Gastrocnemius medialis (tissue), 4 donors: Measurements from ENCODE around the gene IKBKG.

Source experiments
- POLR2A ChIP-seq, 2 donors: fragments of 450-650 bp; IDR thresholded peaks; one replicate each; pipeline ENCODE4 v1.6.1; 2017; ENCODE audit warnings: antibody characterized with exemption in 2 of 2, mild to moderate bottlenecking in 2 of 2, moderate library complexity in 2 of 2
- TF ChIP-seq, protein P1 (sequence below), 5 experiments: fragments of 450-650 bp in 3 of 5; fragments of 200-600 bp in 2 of 5; sonication (generic) in 2 of 5; IDR thresholded peaks in 4 of 5; conservative IDR thresholded peaks in 1 of 5; 1 replicate in 4 of 5; 2 replicates in 1 of 5; pipeline ENCODE4 v1.5.1; 2016 to 2019; ENCODE audit warnings: antibody characterized with exemption in 5 of 5, mild to moderate bottlenecking in 3 of 5, moderate library complexity in 3 of 5

GRCh38 chrX:154508384-154508745 is 39.1 kb upstream of the IKBKG start:
- no peak for TF ChIP-seq POLR2A (IDR thresholded peaks at IDR 0.05)
- TF ChIP-seq, protein P1, sequence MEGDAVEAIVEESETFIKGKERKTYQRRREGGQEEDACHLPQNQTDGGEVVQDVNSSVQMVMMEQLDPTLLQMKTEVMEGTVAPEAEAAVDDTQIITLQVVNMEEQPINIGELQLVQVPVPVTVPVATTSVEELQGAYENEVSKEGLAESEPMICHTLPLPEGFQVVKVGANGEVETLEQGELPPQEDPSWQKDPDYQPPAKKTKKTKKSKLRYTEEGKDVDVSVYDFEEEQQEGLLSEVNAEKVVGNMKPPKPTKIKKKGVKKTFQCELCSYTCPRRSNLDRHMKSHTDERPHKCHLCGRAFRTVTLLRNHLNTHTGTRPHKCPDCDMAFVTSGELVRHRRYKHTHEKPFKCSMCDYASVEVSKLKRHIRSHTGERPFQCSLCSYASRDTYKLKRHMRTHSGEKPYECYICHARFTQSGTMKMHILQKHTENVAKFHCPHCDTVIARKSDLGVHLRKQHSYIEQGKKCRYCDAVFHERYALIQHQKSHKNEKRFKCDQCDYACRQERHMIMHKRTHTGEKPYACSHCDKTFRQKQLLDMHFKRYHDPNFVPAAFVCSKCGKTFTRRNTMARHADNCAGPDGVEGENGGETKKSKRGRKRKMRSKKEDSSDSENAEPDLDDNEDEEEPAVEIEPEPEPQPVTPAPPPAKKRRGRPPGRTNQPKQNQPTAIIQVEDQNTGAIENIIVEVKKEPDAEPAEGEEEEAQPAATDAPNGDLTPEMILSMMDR (IDR thresholded peaks at IDR 0.05 in 4 of 5, conservative IDR thresholded peaks at IDR 0.05 in 1 of 5), result no peak
